WTC11 (cell line): ENCODE data around the gene QKI. TPM values are rescaled to one million over a fixed set of nuclear protein-coding genes. Genes with fewer than 3 reads are reported as not detected.

Experiments used
- ATAC-seq: fragments of 200-7000 bp; cut with Tn5 transposase; 2 replicates; pipeline ENCODE4 v1.10.0; 2021; ENCODE audit warnings: mild to moderate bottlenecking, moderate library complexity
- CTCF ChIA-PET: fragments of 300-600 bp; sonication (Branson Sonifier 250); formaldehyde crosslinking; loops from one replicate; lab custom pipeline; 2021; ENCODE audit warnings: antibody characterized with exemption; lab: Charles Lee
- POLR2A ChIA-PET: fragments of 350-600 bp; sonication (Branson Sonifier 250); formaldehyde crosslinking; loops from one replicate; lab custom pipeline; 2021; ENCODE audit warnings: antibody characterized with exemption; lab: Charles Lee
- DNase-seq: peaks from one replicate; pipeline ENCODE4 v3.0.0; 2021; ENCODE audit warnings: low spot score
- H3K27ac Mint-ChIP-seq: 2 replicates; pipeline ENCODE4 v1.8.0; 2021; ENCODE audit warnings: mixed read lengths
- H3K27me3 Mint-ChIP-seq: 2 replicates; pipeline ENCODE4 v1.8.0; 2021; ENCODE audit warnings: low read depth, mild to moderate bottlenecking, moderate library complexity, mixed read lengths
- H3K36me3 Mint-ChIP-seq: 2 replicates; pipeline ENCODE4 v1.8.0; 2021; ENCODE audit warnings: mixed read lengths
- H3K4me1 Mint-ChIP-seq: 2 replicates; pipeline ENCODE4 v1.8.0; 2022; ENCODE audit warnings: mixed read lengths
- H3K4me3 Mint-ChIP-seq: 2 replicates; pipeline ENCODE4 v1.8.0; 2021; ENCODE audit warnings: mild to moderate bottlenecking, moderate library complexity, mixed read lengths
- H3K9me3 Mint-ChIP-seq: 2 replicates; pipeline ENCODE4 v1.8.0; 2021; ENCODE audit warnings: mixed read lengths
- GABPB1 ChIP-seq: sonication (generic); formaldehyde crosslinking; IDR thresholded peaks from 2 replicates; pipeline ENCODE4 v1.8.1; 2023; ENCODE audit warnings: mild to moderate bottlenecking, missing genetic modification reagents
- JAZF1 ChIP-seq: fragments of 250-450 bp; sonication (Bioruptor Pico); IDR thresholded peaks from 2 replicates; pipeline ENCODE4 v1.9.0; 2021; ENCODE audit warnings: moderate library complexity, mild to moderate bottlenecking, inconsistent platforms
- MXD4 ChIP-seq: fragments of 250-450 bp; sonication (Bioruptor Pico); IDR thresholded peaks from 2 replicates; pipeline ENCODE4 v1.8.0; 2021; ENCODE audit warnings: mild to moderate bottlenecking, moderate library complexity, borderline replicate concordance
- SMAD4 ChIP-seq: sonication (generic); formaldehyde crosslinking; IDR thresholded peaks from 2 replicates; pipeline ENCODE4 v1.8.0; 2022; ENCODE audit warnings: mild to moderate bottlenecking, missing genetic modification reagents
- TCF7 ChIP-seq: sonication (generic); formaldehyde crosslinking; IDR thresholded peaks from 2 replicates; pipeline ENCODE4 v1.8.0; 2022; ENCODE audit warnings: mild to moderate bottlenecking, low read depth, missing genetic modification reagents, moderate library complexity
- TEAD4 ChIP-seq: sonication (generic); formaldehyde crosslinking; IDR thresholded peaks from 2 replicates; pipeline ENCODE4 v1.8.0; 2022; ENCODE audit warnings: mild to moderate bottlenecking, missing genetic modification reagents
- TP53 ChIP-seq: sonication (generic); formaldehyde crosslinking; IDR thresholded peaks from 2 replicates; pipeline ENCODE4 v1.8.1; 2023; ENCODE audit warnings: mild to moderate bottlenecking, missing genetic modification reagents
- ZNF121 ChIP-seq: sonication (generic); formaldehyde crosslinking; IDR thresholded peaks from 2 replicates; pipeline ENCODE4 v1.8.0; 2023; ENCODE audit warnings: missing genetic modification reagents
- total RNA-seq: library from RNA; stranded (reverse); gene quantifications from 3 replicates; pipeline ENCODE4 v1.2.3, GENCODE V29; 2021
- TF ChIP-seq, protein P1 (sequence below): sonication (generic); formaldehyde crosslinking; IDR thresholded peaks from 2 replicates; pipeline ENCODE4 v1.8.1; 2022; ENCODE audit warnings: missing genetic modification reagents, borderline replicate concordance
- TF ChIP-seq, protein P2 (sequence below): sonication (generic); formaldehyde crosslinking; IDR thresholded peaks from 2 replicates; pipeline ENCODE4 v1.8.1; 2022; ENCODE audit warnings: mild to moderate bottlenecking, moderate library complexity, missing genetic modification reagents
- TF ChIP-seq, protein P3 (sequence below): sonication (generic); formaldehyde crosslinking; IDR thresholded peaks from 2 replicates; pipeline ENCODE4 v1.8.1; 2023; ENCODE audit warnings: mild to moderate bottlenecking, moderate library complexity, missing genetic modification reagents
- TF ChIP-seq, protein P4 (sequence below): fragments of 250-450 bp; sonication (Bioruptor Pico); IDR thresholded peaks from 2 replicates; pipeline ENCODE4 v1.8.0; 2021; ENCODE audit warnings: mild to moderate bottlenecking
- TF ChIP-seq, protein P5 (sequence below): sonication (generic); formaldehyde crosslinking; IDR thresholded peaks from 2 replicates; pipeline ENCODE4 v1.8.0; 2022; ENCODE audit warnings: mild to moderate bottlenecking, missing genetic modification reagents
- TF ChIP-seq, protein P6 (sequence below): sonication (generic); formaldehyde crosslinking; IDR thresholded peaks from 2 replicates; pipeline ENCODE4 v1.8.1; 2023; ENCODE audit warnings: mild to moderate bottlenecking, missing genetic modification reagents
- TF ChIP-seq, protein P7 (sequence below): sonication (generic); formaldehyde crosslinking; IDR thresholded peaks from 2 replicates; pipeline ENCODE4 v1.8.0; 2022; ENCODE audit warnings: missing genetic modification reagents
- TF ChIP-seq, protein P8 (sequence below): fragments of 250-450 bp; sonication (Bioruptor Pico); IDR thresholded peaks from 2 replicates; pipeline ENCODE4 v2.1.2; 2022; ENCODE audit warnings: mild to moderate bottlenecking, moderate library complexity

Gene QKI
- total RNA-seq, 1 experiment from 2014 or later = 145 TPM

DNA sequence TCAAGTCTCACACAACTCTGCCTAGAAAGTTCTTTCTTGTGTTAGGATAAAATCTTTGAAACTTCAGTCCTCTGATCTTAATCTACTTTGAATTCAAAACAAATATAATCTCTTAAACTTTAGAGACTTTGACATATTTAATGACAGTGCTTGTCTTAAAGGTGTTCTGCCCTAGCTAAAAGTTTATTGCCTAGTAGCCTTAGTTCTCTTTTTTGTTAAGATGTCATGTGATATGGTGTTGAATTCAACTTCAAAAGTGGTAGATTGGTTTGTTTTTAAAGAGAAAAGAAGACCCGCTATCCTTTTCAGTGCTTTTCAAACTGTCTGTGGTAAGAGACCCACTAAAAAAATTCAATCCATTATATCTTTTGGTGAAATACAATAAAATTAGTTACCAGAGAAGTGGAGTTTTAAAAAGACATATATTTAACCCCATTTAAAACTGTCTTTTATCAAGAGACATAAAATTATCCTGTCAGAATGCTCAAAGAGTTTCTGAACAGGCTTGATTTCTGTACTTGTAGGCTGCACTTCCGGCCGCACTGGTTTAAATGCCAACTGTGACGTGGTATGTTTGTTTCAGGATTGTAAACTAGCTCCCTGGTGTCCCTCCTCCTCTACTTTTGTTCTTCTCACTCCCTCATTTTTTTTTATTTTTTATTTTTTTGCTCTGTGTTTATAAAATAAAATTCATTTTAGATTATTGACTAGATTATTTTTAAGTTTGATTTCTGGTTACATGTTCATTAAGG lies 76.5 kb downstream of the QKI start (continued):
- TF ChIP-seq, protein P1, sequence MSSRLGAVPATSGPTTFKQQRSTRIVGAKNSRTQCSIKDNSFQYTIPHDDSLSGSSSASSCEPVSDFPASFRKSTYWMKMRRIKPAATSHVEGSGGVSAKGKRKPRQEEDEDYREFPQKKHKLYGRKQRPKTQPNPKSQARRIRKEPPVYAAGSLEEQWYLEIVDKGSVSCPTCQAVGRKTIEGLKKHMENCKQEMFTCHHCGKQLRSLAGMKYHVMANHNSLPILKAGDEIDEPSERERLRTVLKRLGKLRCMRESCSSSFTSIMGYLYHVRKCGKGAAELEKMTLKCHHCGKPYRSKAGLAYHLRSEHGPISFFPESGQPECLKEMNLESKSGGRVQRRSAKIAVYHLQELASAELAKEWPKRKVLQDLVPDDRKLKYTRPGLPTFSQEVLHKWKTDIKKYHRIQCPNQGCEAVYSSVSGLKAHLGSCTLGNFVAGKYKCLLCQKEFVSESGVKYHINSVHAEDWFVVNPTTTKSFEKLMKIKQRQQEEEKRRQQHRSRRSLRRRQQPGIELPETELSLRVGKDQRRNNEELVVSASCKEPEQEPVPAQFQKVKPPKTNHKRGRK = no peak
- no peak for TF ChIP-seq GABPB1 (CRISPR knock-in tag)
- TF ChIP-seq, protein P2, sequence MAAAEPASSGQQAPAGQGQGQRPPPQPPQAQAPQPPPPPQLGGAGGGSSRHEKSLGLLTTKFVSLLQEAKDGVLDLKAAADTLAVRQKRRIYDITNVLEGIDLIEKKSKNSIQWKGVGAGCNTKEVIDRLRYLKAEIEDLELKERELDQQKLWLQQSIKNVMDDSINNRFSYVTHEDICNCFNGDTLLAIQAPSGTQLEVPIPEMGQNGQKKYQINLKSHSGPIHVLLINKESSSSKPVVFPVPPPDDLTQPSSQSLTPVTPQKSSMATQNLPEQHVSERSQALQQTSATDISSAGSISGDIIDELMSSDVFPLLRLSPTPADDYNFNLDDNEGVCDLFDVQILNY (CRISPR knock-in tag) = no peak
- TF ChIP-seq, protein P3, sequence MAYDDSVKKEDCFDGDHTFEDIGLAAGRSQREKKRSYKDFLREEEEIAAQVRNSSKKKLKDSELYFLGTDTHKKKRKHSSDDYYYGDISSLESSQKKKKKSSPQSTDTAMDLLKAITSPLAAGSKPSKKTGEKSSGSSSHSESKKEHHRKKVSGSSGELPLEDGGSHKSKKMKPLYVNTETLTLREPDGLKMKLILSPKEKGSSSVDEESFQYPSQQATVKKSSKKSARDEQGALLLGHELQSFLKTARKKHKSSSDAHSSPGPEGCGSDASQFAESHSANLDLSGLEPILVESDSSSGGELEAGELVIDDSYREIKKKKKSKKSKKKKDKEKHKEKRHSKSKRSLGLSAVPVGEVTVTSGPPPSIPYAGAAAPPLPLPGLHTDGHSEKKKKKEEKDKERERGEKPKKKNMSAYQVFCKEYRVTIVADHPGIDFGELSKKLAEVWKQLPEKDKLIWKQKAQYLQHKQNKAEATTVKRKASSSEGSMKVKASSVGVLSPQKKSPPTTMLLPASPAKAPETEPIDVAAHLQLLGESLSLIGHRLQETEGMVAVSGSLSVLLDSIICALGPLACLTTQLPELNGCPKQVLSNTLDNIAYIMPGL (CRISPR knock-in tag) = no peak

DNA sequence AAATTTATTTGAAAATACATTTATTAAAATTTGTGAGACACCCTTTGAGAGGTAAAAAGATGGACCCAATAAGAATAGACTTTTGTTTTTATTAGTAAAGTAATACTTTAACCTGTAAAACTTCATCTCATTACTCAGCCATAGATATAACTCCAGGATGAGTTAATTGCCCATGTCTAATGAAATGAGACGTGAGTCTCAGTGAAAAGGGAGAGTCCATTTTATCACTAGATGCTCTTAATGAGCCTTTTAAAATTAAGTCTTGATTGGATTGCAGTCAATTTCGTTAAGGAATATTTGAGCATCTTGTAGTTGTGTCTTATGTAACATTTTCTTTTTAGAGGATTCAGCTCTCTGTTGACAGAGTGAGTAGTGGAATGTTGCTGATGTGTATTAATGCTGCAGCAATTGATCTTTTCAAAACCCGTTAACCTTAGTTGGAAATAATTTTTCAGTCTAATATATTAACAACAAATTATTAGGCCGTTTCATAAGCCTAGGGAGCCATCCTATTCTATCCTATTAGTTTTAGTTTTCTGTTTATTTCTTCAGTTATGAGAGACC lies 77.3 kb downstream of the QKI start:
- H3K27me3 Mint-ChIP-seq = no peaks in the 10 kb centered on the region
- POLR2A ChIA-PET = no interaction called here
- no peaks in the 10 kb centered on the region for H3K36me3 Mint-ChIP-seq
- H3K4me3 Mint-ChIP-seq = no peak overlapping the region
- CTCF ChIA-PET = no interaction called here
- H3K4me1 Mint-ChIP-seq = peaks cover 52% of the 10 kb centered on the region
- TF ChIP-seq, protein P4, sequence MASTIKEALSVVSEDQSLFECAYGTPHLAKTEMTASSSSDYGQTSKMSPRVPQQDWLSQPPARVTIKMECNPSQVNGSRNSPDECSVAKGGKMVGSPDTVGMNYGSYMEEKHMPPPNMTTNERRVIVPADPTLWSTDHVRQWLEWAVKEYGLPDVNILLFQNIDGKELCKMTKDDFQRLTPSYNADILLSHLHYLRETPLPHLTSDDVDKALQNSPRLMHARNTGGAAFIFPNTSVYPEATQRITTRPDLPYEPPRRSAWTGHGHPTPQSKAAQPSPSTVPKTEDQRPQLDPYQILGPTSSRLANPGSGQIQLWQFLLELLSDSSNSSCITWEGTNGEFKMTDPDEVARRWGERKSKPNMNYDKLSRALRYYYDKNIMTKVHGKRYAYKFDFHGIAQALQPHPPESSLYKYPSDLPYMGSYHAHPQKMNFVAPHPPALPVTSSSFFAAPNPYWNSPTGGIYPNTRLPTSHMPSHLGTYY (CRISPR knock-in tag) = no peak
- TF ChIP-seq ZNF121 (CRISPR knock-in tag) = no peak
- TF ChIP-seq, protein P5, sequence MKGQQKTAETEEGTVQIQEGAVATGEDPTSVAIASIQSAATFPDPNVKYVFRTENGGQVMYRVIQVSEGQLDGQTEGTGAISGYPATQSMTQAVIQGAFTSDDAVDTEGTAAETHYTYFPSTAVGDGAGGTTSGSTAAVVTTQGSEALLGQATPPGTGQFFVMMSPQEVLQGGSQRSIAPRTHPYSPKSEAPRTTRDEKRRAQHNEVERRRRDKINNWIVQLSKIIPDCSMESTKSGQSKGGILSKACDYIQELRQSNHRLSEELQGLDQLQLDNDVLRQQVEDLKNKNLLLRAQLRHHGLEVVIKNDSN (CRISPR knock-in tag) = no peak
- no peak for TF ChIP-seq MXD4 (CRISPR knock-in tag)
- no peak for TF ChIP-seq TEAD4
- TF ChIP-seq SMAD4 (CRISPR knock-in tag) = no peak
- TF ChIP-seq, protein P6, sequence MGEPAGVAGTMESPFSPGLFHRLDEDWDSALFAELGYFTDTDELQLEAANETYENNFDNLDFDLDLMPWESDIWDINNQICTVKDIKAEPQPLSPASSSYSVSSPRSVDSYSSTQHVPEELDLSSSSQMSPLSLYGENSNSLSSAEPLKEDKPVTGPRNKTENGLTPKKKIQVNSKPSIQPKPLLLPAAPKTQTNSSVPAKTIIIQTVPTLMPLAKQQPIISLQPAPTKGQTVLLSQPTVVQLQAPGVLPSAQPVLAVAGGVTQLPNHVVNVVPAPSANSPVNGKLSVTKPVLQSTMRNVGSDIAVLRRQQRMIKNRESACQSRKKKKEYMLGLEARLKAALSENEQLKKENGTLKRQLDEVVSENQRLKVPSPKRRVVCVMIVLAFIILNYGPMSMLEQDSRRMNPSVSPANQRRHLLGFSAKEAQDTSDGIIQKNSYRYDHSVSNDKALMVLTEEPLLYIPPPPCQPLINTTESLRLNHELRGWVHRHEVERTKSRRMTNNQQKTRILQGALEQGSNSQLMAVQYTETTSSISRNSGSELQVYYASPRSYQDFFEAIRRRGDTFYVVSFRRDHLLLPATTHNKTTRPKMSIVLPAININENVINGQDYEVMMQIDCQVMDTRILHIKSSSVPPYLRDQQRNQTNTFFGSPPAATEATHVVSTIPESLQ (CRISPR knock-in tag) = no peak
- TF ChIP-seq, protein P2 (CRISPR knock-in tag) = no peak
- TF ChIP-seq, protein P7, sequence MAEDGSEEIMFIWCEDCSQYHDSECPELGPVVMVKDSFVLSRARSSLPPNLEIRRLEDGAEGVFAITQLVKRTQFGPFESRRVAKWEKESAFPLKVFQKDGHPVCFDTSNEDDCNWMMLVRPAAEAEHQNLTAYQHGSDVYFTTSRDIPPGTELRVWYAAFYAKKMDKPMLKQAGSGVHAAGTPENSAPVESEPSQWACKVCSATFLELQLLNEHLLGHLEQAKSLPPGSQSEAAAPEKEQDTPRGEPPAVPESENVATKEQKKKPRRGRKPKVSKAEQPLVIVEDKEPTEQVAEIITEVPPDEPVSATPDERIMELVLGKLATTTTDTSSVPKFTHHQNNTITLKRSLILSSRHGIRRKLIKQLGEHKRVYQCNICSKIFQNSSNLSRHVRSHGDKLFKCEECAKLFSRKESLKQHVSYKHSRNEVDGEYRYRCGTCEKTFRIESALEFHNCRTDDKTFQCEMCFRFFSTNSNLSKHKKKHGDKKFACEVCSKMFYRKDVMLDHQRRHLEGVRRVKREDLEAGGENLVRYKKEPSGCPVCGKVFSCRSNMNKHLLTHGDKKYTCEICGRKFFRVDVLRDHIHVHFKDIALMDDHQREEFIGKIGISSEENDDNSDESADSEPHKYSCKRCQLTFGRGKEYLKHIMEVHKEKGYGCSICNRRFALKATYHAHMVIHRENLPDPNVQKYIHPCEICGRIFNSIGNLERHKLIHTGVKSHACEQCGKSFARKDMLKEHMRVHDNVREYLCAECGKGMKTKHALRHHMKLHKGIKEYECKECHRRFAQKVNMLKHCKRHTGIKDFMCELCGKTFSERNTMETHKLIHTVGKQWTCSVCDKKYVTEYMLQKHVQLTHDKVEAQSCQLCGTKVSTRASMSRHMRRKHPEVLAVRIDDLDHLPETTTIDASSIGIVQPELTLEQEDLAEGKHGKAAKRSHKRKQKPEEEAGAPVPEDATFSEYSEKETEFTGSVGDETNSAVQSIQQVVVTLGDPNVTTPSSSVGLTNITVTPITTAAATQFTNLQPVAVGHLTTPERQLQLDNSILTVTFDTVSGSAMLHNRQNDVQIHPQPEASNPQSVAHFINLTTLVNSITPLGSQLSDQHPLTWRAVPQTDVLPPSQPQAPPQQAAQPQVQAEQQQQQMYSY (CRISPR knock-in tag) = no peak
- TF ChIP-seq TP53 (CRISPR knock-in tag) = no peak
- no peak for TF ChIP-seq JAZF1 (CRISPR knock-in tag)
- no peak for TF ChIP-seq TCF7 (CRISPR knock-in tag)
- TF ChIP-seq, protein P8, sequence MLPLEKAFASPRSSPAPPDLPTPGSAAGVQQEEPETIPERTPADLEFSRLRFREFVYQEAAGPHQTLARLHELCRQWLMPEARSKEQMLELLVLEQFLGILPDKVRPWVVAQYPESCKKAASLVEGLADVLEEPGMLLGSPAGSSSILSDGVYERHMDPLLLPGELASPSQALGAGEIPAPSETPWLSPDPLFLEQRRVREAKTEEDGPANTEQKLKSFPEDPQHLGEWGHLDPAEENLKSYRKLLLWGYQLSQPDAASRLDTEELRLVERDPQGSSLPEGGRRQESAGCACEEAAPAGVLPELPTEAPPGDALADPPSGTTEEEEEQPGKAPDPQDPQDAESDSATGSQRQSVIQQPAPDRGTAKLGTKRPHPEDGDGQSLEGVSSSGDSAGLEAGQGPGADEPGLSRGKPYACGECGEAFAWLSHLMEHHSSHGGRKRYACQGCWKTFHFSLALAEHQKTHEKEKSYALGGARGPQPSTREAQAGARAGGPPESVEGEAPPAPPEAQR = no peak
- TF ChIP-seq, all 79 proteins: peak for 0
- no peak overlapping the region for H3K27ac Mint-ChIP-seq
- no peaks in the 10 kb centered on the region for H3K9me3 Mint-ChIP-seq
- no peak for ATAC-seq
- no peak for DNase-seq
